Measurements from ENCODE around the gene CCM2.
A peak's percentile ranks its signal among the peaks of the same experiment; 100 is the strongest.

GRCh38 chr7:44967571-44968446, 32.2 kb upstream of the CCM2 start:
- TF ChIP-seq CTCF (IDR thresholded peaks at IDR 0.05; ENCODE audit: low read length) (peak; percentile 21), EZH2 (optimal IDR thresholded peaks at IDR 0.05; ENCODE audit: low read depth, low read length) (no peak)
